ENCODE measurements around the gene TMEM54.

The TMEM54 gene

DNA sequence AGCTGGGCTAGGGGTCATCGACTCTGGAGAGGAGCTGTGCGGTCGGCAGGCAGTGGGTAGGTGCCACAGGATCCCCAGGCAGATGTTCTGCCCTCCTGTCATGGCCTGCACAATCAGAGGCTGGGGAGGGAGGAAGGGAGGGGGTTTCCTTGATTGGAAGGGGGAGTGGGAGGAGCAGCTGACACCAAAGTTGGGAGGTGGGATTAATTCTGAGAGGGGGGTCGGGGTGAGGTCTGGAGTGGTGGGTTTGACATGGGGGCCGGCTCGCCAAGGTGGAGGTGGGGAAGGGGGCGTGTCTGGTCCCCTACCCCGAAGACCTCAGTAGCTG lies 15.5 kb downstream of the TMEM54 start:
- Histone ChIP-seq H3K27ac (peak overlapping the region; percentile 100), H3K27me3 (ENCODE audit: insufficient read depth, low read depth, severe bottlenecking) (no peaks in the 10 kb centered on the region), H3K9me3 (ENCODE audit: severe bottlenecking) (no peaks in the 10 kb centered on the region), H3K4me3 (ENCODE audit: low read depth, low read length) (peak overlapping the region; percentile 67), H3K36me3 (peaks cover 32% of the 10 kb centered on the region)
- no peak for TF ChIP-seq CTCF (IDR thresholded peaks at IDR 0.05; ENCODE audit: low read depth, low read length)
- DNase-seq: peak; percentile 65

- Histone ChIP-seq H3K27me3 (ENCODE audit: insufficient read depth, low read depth, severe bottlenecking) (no peaks in the 10 kb centered on the region), H3K36me3 (peaks cover 28% of the 10 kb centered on the region), H3K27ac (peak overlapping the region; percentile 100), H3K4me3 (ENCODE audit: low read depth, low read length) (peak overlapping the region; percentile 67), H3K9me3 (ENCODE audit: severe bottlenecking) (no peaks in the 10 kb centered on the region)
- TF ChIP-seq CTCF (IDR thresholded peaks at IDR 0.05; ENCODE audit: low read depth, low read length): no peak
- peak; percentile 96 for DNase-seq
These were observed 16.5 kb downstream of the TMEM54 start for GRCh38 chr1:32884726-32885125.

- DNase-seq: no peak
- Histone ChIP-seq H3K36me3 (peaks cover 21% of the 10 kb centered on the region), H3K27ac (peak overlapping the region; percentile 100), H3K27me3 (ENCODE audit: insufficient read depth, low read depth, severe bottlenecking) (no peaks in the 10 kb centered on the region), H3K9me3 (ENCODE audit: severe bottlenecking) (no peaks in the 10 kb centered on the region), H3K4me3 (ENCODE audit: low read depth, low read length) (peak overlapping the region; percentile 67)
- TF ChIP-seq CTCF (IDR thresholded peaks at IDR 0.05; ENCODE audit: low read depth, low read length): no peak
These were observed 17.2 kb downstream of the TMEM54 start for GRCh38 chr1:32884032-32884372.

GRCh38 chr1:32883338-32884031 lies 17.7 kb downstream of the TMEM54 start:
- TF ChIP-seq CTCF (IDR thresholded peaks at IDR 0.05; ENCODE audit: low read depth, low read length): no peak
- peak; percentile 85 for DNase-seq
- Histone ChIP-seq H3K36me3 (peaks cover 16% of the 10 kb centered on the region), H3K27ac (peak overlapping the region; percentile 100), H3K9me3 (ENCODE audit: severe bottlenecking) (no peaks in the 10 kb centered on the region), H3K4me3 (ENCODE audit: low read depth, low read length) (peak overlapping the region; percentile 67), H3K27me3 (ENCODE audit: insufficient read depth, low read depth, severe bottlenecking) (no peaks in the 10 kb centered on the region)

- Histone ChIP-seq H3K9me3 (ENCODE audit: severe bottlenecking) (no peaks in the 10 kb centered on the region), H3K27ac (peak overlapping the region; percentile 100), H3K27me3 (ENCODE audit: insufficient read depth, low read depth, severe bottlenecking) (no peaks in the 10 kb centered on the region), H3K4me3 (ENCODE audit: low read depth, low read length) (peak overlapping the region; percentile 56), H3K36me3 (peaks cover 6% of the 10 kb centered on the region; the same call in 1 of the 2 replicates)
- TF ChIP-seq CTCF (IDR thresholded peaks at IDR 0.05; ENCODE audit: low read depth, low read length): no peak
- DNase-seq: peak; percentile 89
These were observed 19.0 kb downstream of the TMEM54 start for GRCh38 chr1:32881871-32882850.

Measured in WERI-Rb-1 (cell line).